Measurements from ENCODE around the gene CHCHD6.

The CHCHD6 gene

DNA sequence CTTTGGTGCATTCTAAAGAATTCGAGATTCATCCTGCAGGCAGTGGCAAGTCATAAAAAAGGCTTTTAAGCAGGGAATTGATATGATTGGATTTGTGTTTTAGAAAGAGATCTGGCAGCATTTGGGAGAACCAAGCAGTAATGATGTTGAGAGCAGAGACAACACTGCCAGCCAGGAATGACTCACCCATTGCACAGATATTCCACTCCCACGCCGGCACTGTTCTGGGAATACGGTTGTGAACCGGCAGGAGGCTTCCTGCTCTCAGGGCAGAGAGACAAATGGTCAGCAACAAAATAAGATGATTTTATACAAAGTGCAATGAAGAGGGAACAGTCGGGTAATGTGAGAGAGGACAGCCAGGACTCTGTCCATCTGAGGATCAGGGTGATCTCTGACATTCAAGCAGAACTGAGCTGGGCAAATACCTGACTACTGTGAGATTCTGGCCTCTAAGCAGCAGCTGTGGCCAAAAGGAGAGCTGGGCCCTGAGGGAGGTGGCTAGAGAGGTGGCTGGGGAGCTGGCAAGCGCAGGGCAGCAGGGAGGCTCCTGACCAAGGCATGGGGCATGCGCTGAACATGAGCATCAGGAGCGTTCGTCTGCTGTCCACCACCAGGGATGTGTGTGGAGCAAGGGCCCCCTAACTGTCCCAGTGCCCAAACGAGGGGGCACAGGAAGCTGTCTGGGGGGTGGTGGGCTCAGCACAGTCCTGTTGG, 222.8 kb downstream of the CHCHD6 start:
- DNase-seq, result peak; percentile 90

DNA sequence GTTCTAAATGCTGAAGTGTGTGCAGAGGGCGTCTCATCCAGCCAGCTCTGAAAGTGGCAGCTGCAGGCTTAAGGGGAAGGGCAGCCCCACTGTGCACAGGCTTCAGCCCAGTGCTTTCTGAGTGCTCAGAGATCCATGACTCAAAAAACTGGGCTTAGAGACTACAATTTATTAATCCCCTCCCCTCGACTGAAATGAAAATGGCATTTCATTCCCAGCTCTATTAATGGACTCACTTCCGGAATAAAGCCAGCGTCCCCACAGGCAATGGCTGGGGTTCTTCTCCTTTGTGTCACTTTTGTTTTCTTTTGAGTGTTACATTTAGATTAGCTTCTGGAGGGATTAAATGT, 223.3 kb downstream of the CHCHD6 start:
- DNase-seq, result no peak

GRCh38 chr3:126927846-126928245, 223.8 kb downstream of the CHCHD6 start:
- DNase-seq, result no peak

- no peak for DNase-seq
These were observed 225.0 kb downstream of the CHCHD6 start for GRCh38 chr3:126928921-126929474.

DNA sequence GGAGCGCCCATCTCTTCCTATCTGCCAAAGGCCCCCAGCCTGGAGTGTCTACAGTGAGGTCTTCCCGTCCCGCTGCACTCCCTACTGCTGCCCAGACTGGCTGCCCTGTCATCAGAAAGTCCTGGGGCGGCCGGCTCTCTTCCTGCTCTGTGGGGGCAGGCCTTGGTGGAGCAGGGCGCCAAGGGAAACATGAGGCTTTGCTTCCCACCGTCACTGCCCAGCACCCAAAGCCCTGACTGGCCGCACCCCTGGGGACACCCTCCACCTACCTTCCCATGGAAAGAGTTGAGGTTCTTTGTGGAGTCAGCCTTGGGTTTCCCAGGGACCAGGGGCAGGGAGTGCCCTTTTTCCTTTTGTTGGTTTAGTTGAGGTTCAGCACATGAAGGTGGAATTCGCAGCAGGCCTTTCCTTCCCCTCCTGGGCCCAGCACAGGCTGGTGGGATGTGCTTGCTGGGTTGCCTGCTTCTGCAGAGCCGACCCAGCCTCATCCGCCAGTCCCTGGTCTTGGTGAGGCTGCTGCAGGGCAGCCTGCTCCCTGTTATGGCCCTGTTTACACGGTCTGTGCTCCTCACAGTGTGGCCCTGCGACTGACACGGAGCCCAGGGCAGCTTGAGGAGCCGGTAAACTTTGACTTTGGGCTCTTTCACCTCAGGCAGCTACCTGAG, 227.0 kb downstream of the CHCHD6 start:
- no peak for DNase-seq

DNA sequence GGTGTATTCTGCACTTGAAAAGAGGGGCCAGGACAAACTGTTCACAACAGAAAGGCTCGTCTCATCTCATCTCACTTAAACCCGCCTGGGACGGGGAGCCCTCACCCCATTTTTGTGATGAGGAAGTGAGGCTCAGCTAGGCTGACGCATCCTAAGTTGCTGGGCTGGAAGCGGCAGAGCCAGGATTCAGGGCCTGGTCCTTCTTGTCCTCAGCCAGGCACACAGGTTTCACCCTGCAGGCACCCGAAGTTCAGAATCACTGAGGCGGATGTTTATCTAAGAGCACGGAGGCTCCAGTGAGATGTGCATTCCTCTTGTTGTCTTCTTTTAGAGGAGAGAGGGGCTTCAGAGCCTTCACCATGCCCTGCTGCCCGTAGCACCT, 227.8 kb downstream of the CHCHD6 start:
- no peak for DNase-seq

DNA sequence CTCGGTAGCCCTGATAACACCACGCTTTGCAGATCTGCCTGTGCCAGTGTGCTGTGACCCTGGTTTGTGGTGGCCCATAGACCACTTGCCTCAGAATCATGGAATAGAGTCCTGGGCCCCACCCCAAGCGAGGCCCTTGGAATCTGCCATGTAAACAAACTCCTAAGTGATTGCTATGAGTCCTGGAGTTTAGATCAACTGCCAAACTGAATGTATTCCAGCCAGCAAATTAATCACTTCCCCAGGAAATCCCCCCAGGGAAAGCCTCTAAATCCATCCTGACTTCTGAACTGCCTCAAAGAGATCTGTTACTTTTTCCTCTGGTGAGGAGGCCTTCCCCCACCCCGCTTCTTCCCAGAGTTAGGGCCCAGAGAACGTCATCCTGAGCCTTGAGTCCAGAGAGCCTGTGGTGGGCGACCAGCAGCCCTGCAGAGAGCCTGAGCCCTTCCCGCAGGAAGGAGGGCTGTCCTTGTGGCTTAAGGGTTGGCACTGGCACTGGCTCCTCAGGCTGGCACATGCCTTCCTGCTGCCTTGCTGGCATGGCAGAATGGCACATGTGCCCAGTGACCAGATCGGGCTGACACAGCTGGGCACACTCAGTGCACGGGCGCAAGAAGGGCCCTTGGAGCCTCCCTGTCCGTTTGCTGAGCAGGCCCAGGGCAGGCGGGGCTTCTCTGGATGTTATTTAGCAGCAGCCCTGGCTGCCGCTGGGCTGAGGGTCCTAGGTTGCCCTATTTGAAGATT, 228.3 kb downstream of the CHCHD6 start:
- no peak for DNase-seq

GRCh38 chr3:126934031-126934531, 230.0 kb downstream of the CHCHD6 start:
- DNase-seq, result peak; percentile 58

GRCh38 chr3:126934991-126935390, 231.0 kb downstream of the CHCHD6 start:
- no peak for DNase-seq

DNA sequence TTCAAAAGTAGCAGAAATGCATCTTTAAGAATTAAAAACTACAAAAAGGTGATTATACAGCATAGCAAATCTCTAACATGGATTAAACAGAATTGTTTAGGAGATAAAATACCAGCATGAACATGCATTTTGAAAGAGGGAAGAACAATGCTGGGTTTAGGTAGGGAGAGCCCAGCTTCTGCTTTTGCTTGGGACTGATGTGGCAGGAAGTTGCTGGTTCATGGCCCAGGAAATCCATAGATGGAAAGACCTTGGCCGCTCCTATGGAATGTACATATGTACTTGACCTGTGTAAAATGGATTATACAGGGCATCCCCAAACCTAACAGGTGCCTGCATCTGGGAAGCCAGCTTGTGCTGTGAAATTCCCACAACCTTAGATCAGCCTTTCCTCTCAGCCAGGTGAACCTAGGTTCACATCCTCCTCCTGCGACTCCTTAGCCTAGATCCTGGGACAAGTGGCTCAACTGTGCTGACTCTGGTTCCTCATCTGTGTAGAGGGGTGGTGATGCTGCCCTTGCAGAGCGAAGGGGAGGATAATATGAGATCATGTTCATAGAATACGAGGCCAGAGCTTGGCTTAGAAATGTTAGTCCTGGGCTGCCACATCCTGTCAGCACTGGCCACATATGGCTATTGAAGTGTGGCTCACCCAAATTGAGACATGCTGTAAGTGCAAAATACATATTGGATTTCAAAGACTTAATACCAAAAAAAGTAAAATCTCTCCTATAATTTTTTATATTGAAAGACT, 231.9 kb downstream of the CHCHD6 start:
- DNase-seq, result no peak

DNA sequence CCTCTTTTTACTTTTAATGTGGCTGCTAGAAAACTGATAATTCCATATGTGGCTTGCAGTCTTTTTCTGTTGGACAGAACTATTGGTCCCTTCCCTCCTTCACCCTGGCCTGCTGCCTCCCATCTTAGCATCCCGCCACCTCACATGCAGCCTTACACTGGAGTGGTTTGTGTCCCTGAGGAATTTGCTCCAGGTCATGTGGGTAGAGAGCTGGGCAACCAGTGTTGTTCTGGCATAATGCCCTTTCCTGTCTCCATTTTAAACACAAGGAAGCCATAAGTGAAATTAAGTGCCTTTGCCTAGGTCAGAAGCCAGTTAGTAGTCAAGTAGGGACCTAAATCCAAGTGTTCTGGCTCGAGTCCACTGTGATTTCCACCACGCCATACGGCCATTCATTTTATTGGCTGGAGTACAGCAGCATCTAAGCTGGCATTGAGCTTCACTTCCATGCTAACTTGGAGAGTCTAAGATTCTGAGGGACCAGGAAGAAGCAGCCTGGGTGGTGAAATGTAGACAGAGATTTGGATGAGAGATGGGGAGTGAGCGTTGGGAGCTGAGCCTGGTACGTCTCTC, 232.9 kb downstream of the CHCHD6 start:
- DNase-seq, result no peak

DNA sequence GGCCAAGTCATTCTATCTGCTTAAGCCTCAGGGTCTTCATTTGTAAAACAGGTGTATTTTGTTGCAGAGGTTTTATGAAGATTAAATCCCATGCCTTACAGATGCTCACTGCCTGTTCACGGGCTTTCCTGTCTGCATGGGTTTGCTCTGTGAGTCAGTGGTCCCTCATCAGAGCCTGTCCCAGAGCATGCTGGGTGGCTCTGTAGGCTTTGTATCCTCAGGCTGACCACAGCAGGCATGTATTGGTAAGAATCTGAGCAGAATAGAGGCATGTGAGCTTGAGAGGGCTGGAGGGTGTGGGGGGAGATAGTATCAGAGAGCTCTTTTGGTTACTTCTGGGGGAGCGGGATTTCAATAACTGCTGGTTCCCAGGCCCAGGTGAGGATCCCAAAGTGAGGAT, 233.5 kb downstream of the CHCHD6 start:
- DNase-seq, result no peak

DNA sequence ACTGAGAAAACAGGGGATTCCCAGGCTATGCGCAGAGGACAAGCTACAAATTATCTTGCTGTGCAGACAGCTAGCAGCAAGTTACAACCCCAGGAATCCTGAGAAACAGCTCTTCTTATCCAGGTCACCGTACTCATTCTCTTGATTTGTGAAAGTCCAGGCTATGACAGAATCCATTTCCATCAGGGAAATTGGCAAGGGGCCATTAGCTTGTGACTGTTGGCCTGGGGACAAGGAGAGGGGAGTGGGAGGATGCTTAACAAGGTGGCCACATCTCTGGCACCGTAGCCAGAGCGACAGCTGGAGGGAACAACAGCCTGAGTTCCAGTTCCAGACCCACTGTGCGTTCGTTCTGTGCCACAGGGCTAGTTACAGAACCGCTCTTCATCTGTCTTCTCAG, 233.9 kb downstream of the CHCHD6 start:
- no peak for DNase-seq

DNA sequence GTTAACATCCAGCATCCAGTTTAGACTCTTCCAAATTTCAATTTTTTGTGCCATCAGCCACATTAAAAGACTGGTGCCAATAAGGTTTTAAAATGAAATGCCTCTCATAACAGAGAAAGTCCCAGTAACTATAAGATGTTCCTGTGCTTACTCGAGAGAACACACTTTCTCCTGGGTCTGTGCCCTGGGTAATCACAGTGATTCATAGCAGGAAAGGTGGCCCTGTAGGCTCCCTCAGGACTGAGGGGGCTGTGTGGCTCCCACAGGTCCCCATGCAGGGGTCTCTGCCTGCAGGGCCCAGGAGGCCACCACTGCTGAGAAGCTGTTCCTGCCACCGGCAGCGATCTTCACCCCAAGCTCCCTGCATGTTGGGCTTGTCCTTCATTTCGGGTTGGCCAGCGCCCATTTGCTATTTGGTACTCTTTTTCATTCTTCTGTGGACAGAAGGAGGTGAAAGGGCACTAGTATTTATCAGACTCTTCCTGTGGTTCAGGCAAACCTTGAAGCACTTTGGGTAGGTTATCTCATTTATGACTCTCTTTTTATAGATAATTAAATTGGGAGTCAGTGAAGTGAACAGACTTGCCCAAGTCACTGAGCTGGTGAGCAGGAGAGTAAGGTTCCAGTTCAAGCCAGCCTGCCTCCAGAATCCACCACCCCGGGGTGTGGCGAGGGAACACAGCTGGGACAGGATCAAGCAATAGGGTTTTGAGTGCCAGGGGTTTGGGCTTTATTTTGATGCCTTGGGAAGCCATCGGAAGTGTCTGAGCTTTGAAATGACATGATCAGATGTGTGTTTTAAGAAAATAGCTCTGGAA, 234.7 kb downstream of the CHCHD6 start:
- no peak for DNase-seq

- DNase-seq, result no peak
These were observed 235.3 kb downstream of the CHCHD6 start for GRCh38 chr3:126939338-126939718.

- DNase-seq, result no peak
These were observed 235.7 kb downstream of the CHCHD6 start for GRCh38 chr3:126939733-126940132.

GRCh38 chr3:126941721-126942270, 237.8 kb downstream of the CHCHD6 start:
- DNase-seq, result peak; percentile 20

DNA sequence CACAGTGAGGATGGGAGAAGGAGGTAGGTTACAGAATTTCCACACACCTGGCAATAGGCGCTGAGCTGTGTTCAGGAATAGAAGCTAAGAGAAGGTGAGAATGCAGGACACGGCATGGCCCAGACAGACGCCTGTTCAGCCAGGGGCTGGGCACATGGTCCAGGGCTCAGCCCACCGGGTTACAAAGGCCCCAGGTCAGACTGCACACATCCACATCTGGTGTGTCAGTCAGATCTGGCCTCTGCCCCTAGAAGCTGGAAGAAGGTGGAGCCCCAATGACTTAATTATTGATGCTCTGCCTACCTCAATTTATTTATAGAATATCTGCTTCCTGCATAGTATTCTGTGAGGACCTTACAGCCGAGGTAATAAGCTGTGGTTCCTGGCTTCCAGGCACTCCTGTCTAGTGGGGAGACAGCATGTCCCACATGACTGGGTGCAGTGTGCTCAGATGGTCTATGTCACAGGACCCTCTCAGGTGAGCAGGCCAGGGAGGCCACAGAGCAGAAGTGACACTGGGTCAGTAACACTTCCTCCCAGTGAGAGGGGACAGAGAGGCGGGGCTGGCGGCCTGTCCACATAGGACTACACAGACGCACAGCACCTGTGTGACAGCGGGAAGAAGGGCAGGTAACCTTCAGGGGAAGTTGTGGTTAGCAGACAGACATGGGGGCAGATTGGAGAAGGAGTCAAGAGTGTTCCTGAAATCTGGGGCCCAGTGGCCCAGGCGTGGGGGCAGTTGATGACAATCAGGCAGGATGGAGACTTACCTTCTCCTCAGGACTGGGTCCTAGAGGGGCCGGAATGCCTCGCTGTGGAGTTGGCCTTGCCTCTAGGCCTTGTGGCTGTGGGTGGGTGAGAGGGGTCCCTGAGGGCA, 240.3 kb downstream of the CHCHD6 start:
- DNase-seq, result no peak

- no peak for DNase-seq
These were observed 241.2 kb downstream of the CHCHD6 start for GRCh38 chr3:126945171-126945721.

- DNase-seq, result no peak
These were observed 241.9 kb downstream of the CHCHD6 start for GRCh38 chr3:126945891-126946290.

Data from NCI-H226 (cell line).